ENCODE results near the gene CCDC134.

CCDC134 gene

DNA sequence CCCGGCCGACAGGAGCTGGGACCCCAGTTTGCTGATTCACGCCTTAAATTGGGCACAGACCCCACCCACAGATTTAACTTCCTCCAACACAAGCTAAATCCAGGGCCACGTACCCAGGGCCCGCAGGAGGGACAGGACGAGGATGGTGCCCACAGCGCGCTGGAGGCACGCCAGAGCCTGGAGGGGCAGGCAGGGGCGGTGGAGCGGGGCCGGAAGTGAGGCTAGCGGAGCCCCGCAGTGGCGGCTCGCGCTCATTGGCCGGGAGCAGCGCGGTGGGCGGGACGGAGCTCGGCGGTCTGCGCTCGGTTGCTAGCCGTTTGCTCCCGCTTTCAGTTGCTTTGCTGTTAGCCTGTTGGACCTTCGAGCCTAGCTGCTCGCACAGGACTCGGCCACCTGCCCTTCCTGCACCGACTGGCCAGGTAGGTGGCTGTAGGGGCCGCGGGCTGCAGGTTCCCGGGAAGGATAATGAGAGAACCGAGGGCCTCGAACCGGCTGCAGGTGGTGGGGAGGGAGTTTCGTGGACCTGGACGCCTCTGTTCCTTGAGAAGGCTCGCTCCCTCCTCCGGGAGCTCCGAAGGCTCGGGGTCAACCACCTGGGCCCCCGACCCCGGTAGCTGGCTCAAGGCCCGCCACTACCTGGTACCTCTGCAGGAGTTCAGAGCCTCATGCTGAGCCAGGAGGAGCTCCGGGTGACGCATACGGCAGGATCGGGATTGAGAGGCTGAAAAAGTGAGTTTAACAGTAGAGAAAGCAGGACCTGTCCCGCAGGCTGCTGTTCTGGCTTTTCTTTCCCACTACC is at the start of gene CCDC134:
CCDC134 (plus strand) TSS at position 332 of the 799 bp plus-strand sequence. CDS start 8,212 bp downstream, outside the sequence.
- Mint-ChIP-seq H3K9me3 (no peaks in the 10 kb centered on the region), H3K27ac (peak within 1 kb of the TSS; percentile 90), H3K27me3 (no peaks in the 10 kb centered on the region), H3K4me1 (ENCODE audit: low read depth) (peaks cover 45% of the 10 kb centered on the region), H3K4me3 (peak within 1 kb of the TSS; percentile 96), H3K36me3 (ENCODE audit: low read depth) (peaks cover 13% of the 10 kb centered on the region)
- intact Hi-C loops (cut with micrococcal nuclease) = loop anchor here (1.0 to 2.0 kb wide), 2 partner anchors 19 to 54 kb away; no protein-coding TSS in a partner anchor

DNA sequence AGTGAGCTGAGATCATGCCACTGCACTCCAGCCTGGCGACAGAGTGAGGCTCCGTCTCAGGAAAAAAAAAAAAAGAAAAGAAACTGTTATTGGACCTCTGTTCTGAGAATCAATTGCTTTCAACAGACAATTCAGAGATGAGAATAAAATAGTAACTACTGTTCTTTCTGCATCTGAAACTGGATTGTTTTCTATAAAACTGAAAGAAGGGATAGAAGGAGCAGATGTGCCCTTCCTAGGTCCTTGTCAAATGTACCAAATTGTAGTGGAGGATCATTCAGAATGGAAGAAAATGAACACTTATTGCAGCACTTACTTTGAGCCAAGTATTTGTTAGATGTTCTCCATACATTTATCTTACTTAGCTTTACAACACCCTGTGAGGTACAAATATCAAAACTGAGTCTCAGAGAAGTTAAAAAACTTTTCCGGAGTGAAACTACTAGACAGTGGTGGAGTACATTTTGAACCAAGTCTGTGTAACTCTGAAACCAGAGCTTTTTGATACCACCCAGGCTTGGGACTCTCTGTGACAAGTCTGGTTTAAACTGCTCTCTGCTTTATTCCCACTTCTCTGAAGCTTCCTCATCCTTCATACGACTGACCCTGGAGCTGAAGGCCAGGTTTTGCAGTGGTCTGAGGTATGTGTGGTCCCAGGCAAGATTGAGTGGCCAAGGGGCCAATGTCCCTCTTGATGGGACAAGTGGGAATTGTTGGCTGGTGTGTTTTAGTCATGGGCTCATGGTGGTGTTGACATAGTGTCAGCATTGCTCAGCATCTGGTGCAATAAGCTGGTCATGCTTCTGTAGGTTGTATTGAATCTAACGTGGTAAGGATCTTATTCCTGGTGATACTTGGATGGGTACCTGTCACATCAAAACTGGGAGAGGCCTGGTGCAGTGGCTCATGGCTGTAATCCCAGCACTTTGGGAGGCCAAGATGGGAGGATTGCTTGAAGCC is 48.2 kb upstream of the CCDC134 start:
- no peaks in the 10 kb centered on the region for H3K9me3 Mint-ChIP-seq
- H3K4me1 Mint-ChIP-seq (ENCODE audit: low read depth) = peaks cover under 1% of the 10 kb centered on the region
- intact Hi-C loops (cut with micrococcal nuclease) = no loop called here

DNA sequence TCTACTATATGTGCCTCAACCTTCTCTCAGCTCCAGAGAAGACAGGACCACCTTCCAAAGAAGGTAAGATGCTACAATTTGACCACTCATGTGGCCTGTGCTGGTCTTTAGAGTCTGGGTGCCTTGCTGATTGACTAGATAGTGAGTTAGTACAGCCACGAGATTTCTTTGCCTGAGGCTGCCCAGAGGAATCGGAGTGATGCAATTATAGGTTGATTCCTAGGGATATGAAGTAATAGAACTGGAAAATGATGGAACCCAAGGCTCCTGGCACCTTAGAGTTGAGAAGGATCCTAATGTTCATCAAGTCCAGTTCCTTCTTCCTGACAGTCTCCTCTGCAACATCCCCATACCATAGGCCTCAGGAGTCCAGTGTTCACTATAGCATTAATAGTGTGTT is 46.5 kb upstream of the CCDC134 start:
- intact Hi-C loops (cut with micrococcal nuclease) = no loop called here
- H3K36me3 Mint-ChIP-seq (ENCODE audit: low read depth) = no peaks in the 10 kb centered on the region
- peaks cover 11% of the 10 kb centered on the region for H3K4me1 Mint-ChIP-seq (ENCODE audit: low read depth)
- H3K27me3 Mint-ChIP-seq = peaks cover 13% of the 10 kb centered on the region
- H3K9me3 Mint-ChIP-seq = no peaks in the 10 kb centered on the region
- no peak overlapping the region for H3K27ac Mint-ChIP-seq
- H3K4me3 Mint-ChIP-seq = no peak overlapping the region

More for the DNA sequence above, 48.2 kb upstream of the CCDC134 start:
- no peak overlapping the region for H3K4me3 Mint-ChIP-seq
- no peaks in the 10 kb centered on the region for H3K36me3 Mint-ChIP-seq (ENCODE audit: low read depth)
- H3K27me3 Mint-ChIP-seq = peaks cover 13% of the 10 kb centered on the region
- no peak overlapping the region for H3K27ac Mint-ChIP-seq

DNA sequence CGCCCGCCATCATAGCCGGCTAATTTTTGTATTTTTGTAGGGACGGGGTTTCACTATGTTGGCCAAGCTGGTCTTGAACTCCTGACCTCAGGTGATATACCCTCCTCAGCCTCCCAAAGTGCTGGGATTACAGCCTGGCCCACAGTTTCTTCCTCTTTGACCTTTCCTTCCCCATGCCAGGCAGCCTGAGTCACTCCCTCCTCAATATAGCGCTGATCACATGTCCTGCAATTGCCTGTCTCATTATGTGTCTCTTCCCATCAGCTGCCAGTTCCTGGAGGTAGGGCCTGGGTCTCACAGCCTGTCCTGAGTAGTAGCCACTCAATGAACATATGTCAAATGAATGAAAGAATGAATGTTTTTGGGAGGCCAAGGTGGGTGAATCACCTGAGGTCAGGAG is 43.0 kb upstream of the CCDC134 start:
- Mint-ChIP-seq H3K36me3 (ENCODE audit: low read depth) (no peaks in the 10 kb centered on the region), H3K9me3 (no peaks in the 10 kb centered on the region)

DNA sequence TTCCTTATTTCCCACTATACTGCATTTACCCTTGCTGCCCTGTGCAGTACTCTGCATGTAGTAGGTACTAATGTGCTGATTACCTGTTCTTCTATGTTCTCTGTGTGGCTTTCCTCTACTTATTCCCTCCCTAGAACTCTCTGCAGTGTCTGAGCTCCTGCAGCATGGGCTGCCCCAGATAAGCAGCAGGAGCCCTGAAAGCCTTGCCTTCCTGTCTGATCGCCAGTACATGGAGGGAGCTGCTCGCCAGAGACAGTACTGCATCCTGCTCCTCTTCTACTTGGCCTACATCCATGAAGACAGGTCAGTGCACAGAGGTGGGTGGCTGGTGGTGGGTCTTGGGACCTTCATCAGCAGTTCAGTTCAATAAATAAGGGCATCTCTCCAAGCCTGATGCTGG is 42.2 kb upstream of the CCDC134 start:
- H3K27ac Mint-ChIP-seq = no peak overlapping the region

More for the DNA sequence above, 43.0 kb upstream of the CCDC134 start:
- intact Hi-C loops (cut with micrococcal nuclease) = no loop called here
- H3K4me1 Mint-ChIP-seq (ENCODE audit: low read depth) = peaks cover 18% of the 10 kb centered on the region
- no peak overlapping the region for H3K27ac Mint-ChIP-seq
- no peaks in the 10 kb centered on the region for H3K27me3 Mint-ChIP-seq
- no peak overlapping the region for H3K4me3 Mint-ChIP-seq

DNA sequence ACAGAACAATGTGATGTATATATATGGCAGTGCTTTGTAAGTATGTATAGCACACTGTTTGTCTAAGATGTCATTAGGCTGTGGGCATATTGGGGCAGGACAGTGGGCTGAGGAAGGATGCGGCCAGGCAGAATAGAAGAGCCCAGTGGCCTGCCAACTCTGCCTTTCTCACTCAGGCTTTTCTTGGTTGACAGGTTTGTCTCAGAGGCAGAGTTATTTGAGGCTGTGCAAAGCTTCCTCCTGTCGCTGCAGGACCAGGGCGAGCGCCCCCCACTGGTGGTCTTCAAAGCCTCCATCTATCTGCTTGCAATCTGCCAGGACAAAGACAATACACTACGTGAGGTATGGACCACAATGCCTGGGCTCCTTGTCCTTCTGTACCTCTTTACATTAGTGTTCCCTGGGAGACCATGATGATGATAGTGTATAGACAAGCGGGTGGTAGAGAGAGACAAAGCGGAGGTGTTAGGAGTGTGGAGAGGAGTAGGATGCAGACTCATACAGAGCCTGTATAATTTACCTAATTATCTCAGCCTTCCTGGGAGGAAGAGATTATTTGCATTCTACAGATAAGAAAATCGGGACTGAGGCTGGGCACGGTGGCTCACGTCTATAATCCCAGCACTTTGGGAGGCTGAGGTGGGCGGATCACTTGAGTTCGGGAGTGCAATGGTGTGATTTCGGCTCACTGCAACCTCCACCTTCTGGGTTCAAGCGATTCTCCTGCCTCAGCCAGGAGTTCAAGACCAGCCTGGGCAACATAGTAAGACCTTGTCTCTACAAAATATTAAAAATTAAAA is 37.3 kb upstream of the CCDC134 start:
- no peak overlapping the region for H3K27ac Mint-ChIP-seq

More for the DNA sequence above, 42.2 kb upstream of the CCDC134 start:
- Mint-ChIP-seq H3K4me3 (no peak overlapping the region), H3K36me3 (ENCODE audit: low read depth) (no peaks in the 10 kb centered on the region), H3K4me1 (ENCODE audit: low read depth) (peaks cover 18% of the 10 kb centered on the region), H3K9me3 (no peaks in the 10 kb centered on the region), H3K27me3 (no peaks in the 10 kb centered on the region)
- intact Hi-C loops (cut with micrococcal nuclease) = no loop called here

DNA sequence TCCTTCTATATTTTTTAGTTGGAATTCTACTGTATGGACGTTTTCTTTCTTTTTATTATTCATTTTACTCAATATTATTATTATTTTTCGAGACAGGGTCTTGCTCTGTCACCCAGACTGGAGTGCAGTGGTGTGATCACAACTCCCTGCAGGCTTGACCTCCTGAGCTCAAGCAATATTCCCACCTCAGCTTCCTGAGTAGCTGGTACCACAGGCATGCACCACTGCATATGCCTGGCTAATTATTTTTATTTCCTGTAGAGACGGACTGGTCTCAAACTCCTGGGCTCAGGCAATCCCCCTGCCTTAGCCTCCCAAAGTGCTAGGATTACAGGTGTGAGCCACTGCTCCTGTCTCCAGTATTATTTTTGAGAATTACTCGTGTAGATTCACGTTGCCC is 34.0 kb upstream of the CCDC134 start:
- Mint-ChIP-seq H3K4me1 (ENCODE audit: low read depth) (peaks cover 48% of the 10 kb centered on the region), H3K36me3 (ENCODE audit: low read depth) (no peaks in the 10 kb centered on the region), H3K4me3 (no peak overlapping the region), H3K27me3 (no peaks in the 10 kb centered on the region), H3K9me3 (no peaks in the 10 kb centered on the region), H3K27ac (no peak overlapping the region)
- intact Hi-C loops (cut with micrococcal nuclease) = no loop called here

More for the DNA sequence above, 37.3 kb upstream of the CCDC134 start:
- no peaks in the 10 kb centered on the region for H3K36me3 Mint-ChIP-seq (ENCODE audit: low read depth)
- no peak overlapping the region for H3K4me3 Mint-ChIP-seq
- H3K4me1 Mint-ChIP-seq (ENCODE audit: low read depth) = peaks cover 26% of the 10 kb centered on the region
- H3K27me3 Mint-ChIP-seq = no peaks in the 10 kb centered on the region
- intact Hi-C loops (cut with micrococcal nuclease) = no loop called here
- H3K9me3 Mint-ChIP-seq = no peaks in the 10 kb centered on the region

DNA sequence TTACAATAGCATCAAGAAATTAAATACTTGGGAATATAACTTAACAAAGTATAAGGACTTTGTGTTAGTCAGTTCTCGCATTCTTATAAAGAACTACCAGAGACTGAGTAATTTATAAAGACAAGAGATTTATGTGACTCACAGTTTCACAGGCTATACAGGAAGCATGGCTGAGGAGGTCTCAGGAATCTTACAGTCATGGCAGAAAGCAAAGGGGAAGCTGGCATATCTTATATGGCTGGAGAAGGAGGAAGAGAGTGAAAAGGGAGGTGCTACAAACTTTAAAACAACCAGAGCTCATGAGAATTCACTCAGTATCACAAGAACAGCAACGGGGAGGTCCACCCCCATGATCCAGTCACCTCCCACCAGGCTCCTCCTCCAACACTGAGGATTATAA is 32.0 kb upstream of the CCDC134 start:
- intact Hi-C loops (cut with micrococcal nuclease) = no loop called here
- Mint-ChIP-seq H3K27me3 (no peaks in the 10 kb centered on the region), H3K27ac (peak overlapping the region; percentile 80), H3K4me3 (no peak overlapping the region), H3K36me3 (ENCODE audit: low read depth) (no peaks in the 10 kb centered on the region), H3K4me1 (ENCODE audit: low read depth) (peaks cover 49% of the 10 kb centered on the region), H3K9me3 (no peaks in the 10 kb centered on the region)

DNA sequence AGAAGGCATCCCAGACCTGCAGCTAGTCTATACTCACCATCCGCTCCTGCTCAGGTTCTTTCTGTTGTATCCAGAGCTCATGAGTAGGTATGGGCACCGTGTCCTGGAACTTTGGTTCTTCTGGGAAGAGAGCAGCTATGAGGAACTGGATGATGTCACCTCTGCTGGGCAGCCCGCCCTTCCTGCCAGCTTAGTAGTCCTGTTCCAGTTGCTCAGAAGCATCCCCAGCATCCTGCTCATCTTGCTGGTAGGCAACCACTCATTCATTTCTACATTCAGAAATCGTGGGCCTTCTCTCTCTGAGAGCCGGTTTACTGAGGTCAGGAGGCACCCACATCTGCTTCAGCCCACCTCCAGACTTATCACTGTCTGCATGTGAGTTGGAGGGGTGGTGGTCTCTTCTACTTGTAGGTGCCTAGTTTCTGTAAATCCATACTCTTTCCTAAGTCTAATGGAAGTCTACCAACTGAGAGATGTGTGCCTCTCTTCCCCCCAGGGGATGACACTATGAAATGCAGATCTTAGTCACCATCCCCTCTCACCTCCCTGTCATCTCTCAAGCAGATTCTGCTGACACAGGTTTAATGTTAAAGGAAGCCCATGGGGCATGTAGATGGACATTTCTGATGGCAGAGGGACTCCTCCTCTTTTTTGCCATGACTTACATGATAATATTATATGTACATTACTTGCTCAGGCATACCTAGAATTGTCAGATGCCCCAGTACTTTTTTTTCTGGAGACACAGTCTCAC is 29.6 kb upstream of the CCDC134 start:
- H3K4me1 Mint-ChIP-seq (ENCODE audit: low read depth) = peaks cover 50% of the 10 kb centered on the region
- H3K4me3 Mint-ChIP-seq = no peak overlapping the region
- intact Hi-C loops (cut with micrococcal nuclease) = no loop called here
- no peaks in the 10 kb centered on the region for H3K9me3 Mint-ChIP-seq
- H3K27me3 Mint-ChIP-seq = no peaks in the 10 kb centered on the region
- peak overlapping the region; percentile 57 for H3K27ac Mint-ChIP-seq
- H3K36me3 Mint-ChIP-seq (ENCODE audit: low read depth) = no peaks in the 10 kb centered on the region

DNA sequence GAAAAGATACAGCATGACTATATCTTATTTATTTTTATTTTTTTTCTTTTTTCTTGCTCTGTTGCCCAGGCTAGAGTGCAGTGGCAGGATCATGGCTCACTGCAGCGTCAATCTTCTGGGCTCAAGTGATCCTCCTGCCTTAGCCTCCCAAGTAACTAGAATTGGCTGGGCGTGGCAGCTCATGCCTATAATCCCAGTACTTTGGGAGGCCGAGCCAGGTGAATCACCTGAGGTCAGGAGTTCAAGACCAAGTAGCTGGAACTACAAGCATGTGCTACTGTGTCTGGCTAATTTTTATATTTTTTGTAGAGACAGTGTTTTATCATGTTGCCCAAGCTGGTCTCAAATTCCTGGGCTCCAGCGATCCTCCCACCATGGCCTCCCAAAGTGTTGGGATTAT is 28.3 kb upstream of the CCDC134 start:
- no peak overlapping the region for H3K4me3 Mint-ChIP-seq
- H3K27ac Mint-ChIP-seq = peak overlapping the region; percentile 37
- no peaks in the 10 kb centered on the region for H3K36me3 Mint-ChIP-seq (ENCODE audit: low read depth)
- peaks cover 49% of the 10 kb centered on the region for H3K4me1 Mint-ChIP-seq (ENCODE audit: low read depth)
- H3K9me3 Mint-ChIP-seq = no peaks in the 10 kb centered on the region
- H3K27me3 Mint-ChIP-seq = no peaks in the 10 kb centered on the region
- intact Hi-C loops (cut with micrococcal nuclease) = no loop called here

DNA sequence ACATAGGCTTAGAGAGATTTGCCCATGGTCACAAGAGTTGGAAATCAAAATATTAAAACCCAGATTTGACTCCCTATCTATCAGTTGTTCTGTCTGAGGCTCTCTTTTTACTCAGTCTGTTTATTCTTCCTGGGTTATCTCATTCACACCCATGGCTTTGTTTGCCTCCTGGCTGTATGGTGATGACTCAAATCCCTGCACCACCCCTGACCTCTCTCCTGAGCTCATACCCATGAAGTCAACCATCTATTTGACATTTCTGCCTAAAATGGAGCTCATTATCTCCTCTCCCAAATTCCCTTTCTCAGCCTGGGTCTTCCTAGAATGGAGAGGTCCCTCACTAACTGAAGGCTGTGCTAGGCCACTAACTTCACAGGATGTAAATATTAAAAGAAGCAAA is 27.8 kb upstream of the CCDC134 start:
- Mint-ChIP-seq H3K4me1 (ENCODE audit: low read depth) (peaks cover 49% of the 10 kb centered on the region), H3K4me3 (no peak overlapping the region), H3K27ac (peak overlapping the region; percentile 37), H3K9me3 (no peaks in the 10 kb centered on the region), H3K36me3 (ENCODE audit: low read depth) (no peaks in the 10 kb centered on the region), H3K27me3 (no peaks in the 10 kb centered on the region)
- intact Hi-C loops (cut with micrococcal nuclease) = no loop called here

DNA sequence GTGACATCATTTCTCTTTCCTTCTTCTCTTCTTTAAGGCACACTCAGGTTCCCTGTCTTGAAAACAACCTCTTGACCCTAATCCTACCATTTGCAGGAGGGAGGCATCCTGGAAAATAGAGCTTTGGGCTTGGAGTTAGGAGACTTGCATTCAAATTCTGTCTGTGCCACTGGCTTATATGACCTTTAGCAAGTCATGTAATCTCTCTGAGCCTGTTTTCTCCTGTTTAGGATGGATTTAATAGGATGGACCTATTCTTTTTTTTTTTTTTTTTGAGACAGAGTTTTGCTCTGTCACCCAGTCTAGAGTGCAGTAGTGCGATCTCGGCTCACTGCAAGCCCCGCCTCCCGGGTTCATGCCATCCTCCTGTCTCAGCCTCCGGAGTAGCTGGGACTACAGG is 25.1 kb upstream of the CCDC134 start:
- intact Hi-C loops (cut with micrococcal nuclease) = no loop called here
- no peaks in the 10 kb centered on the region for H3K9me3 Mint-ChIP-seq

DNA sequence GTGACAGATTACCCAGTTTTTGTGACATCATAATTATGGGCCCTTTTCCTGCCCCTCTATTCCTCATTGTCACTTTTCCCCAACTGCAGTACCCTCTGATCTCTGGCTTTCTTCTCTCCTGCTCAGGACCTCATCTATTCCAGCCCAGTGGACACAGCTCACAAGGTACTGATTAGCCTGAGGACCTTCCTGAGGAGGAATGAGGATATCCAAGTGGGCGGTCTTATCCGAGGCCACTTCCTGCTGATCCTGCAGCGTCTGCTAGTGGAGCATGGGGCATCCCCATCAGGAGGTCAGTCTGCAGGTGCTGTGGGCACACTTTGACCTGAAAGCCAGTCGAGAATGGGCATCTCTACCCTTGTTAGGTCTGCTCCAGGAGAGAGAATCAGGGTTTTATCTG is 24.5 kb upstream of the CCDC134 start:
- no peaks in the 10 kb centered on the region for H3K27me3 Mint-ChIP-seq

More for the DNA sequence above, 25.1 kb upstream of the CCDC134 start:
- no peaks in the 10 kb centered on the region for H3K27me3 Mint-ChIP-seq
- no peak overlapping the region for H3K4me3 Mint-ChIP-seq
- H3K4me1 Mint-ChIP-seq (ENCODE audit: low read depth) = peaks cover 45% of the 10 kb centered on the region
- no peaks in the 10 kb centered on the region for H3K36me3 Mint-ChIP-seq (ENCODE audit: low read depth)
- H3K27ac Mint-ChIP-seq = peak overlapping the region; percentile 20

More for the DNA sequence above, 24.5 kb upstream of the CCDC134 start:
- no peaks in the 10 kb centered on the region for H3K36me3 Mint-ChIP-seq (ENCODE audit: low read depth)
- H3K27ac Mint-ChIP-seq = no peak overlapping the region
- intact Hi-C loops (cut with micrococcal nuclease) = no loop called here
- H3K4me3 Mint-ChIP-seq = no peak overlapping the region
- no peaks in the 10 kb centered on the region for H3K9me3 Mint-ChIP-seq
- peaks cover 45% of the 10 kb centered on the region for H3K4me1 Mint-ChIP-seq (ENCODE audit: low read depth)
